GM12878 (cell line): ENCODE measurements around the gene PPP2R2D. TPM values are rescaled to one million over a fixed set of nuclear protein-coding genes. Genes with fewer than 3 reads are reported as not detected.

Experiments
- ATAC-seq: fragments of 200-7000 bp; cut with Tn5 transposase; 3 replicates; pipeline ENCODE4 v1.9.1; 2020; ENCODE audit warnings: mild to moderate bottlenecking, moderate library complexity
- BruUV-seq: library from RNA; stranded (reverse); fragments of 400-500 nt; replicated peaks from 2 replicates; lab custom pipeline; 2021; lab: Mats Ljungman, UMichigan
- CTCF ChIA-PET: fragments of 300-600 bp; sonication (Branson Sonifier 250); formaldehyde crosslinking; extraction: SDS; loops from one replicate; lab custom pipeline; 2021; ENCODE audit warnings: inconsistent platforms; lab: Yijun Ruan, JAX
- POLR2A ChIA-PET: fragments of 350-600 bp; formaldehyde crosslinking; extraction: SDS; loops from one replicate; lab custom pipeline; 2021; ENCODE audit warnings: inconsistent platforms; lab: Charles Lee
- RAD21 ChIA-PET: fragments of 300-600 bp; sonication (Branson Sonifier 250); formaldehyde crosslinking; loops from one replicate; lab custom pipeline; 2023; ENCODE audit warnings: antibody characterized with exemption; ENCODE audit not compliant: unreplicated experiment; lab: Charles Lee
- SMC1A ChIA-PET: fragments of 300-600 bp; sonication (Branson Sonifier 250); formaldehyde crosslinking; loops from one replicate; lab custom pipeline; 2023; ENCODE audit not compliant: unreplicated experiment, uncharacterized antibody; lab: Charles Lee
- DNase-seq: peaks from one replicate; pipeline ENCODE4 v3.0.0-alpha.2; 2011; ENCODE audit warnings: low read depth, low spot score
- FAIRE-seq: peaks from 3 replicates; lab custom pipeline; 2011; peaks lifted over from hg19 to GRCh38; lab: Jason Lieb, UNC
- H2AFZ ChIP-seq: 2 replicates; pipeline ENCODE4 v1.6.0; 2011; ENCODE audit warnings: low read depth, low read length, control low read depth; ENCODE audit not compliant: control insufficient read depth
- H3K27ac ChIP-seq: 2 replicates; pipeline ENCODE4 v1.5.1; 2011; ENCODE audit warnings: control low read depth; ENCODE audit not compliant: control insufficient read depth, insufficient read depth
- H3K27me3 ChIP-seq, 2 experiments: replicated peaks in 1 of 2; 2 replicates each; pipeline versions ENCODE4 v1.6.0 to v1.6.1; 2011; ENCODE audit warnings: low read length in 1 of 2; ENCODE audit not compliant: control insufficient read depth in 2 of 2, insufficient read depth in 2 of 2
- H3K36me3 ChIP-seq, 2 experiments: 2 replicates each; pipeline ENCODE4 v1.5.1; 2011; ENCODE audit warnings: low read length in 1 of 2; ENCODE audit not compliant: control insufficient read depth in 2 of 2, insufficient read depth in 2 of 2
- H3K4me1 ChIP-seq: 2 replicates; pipeline ENCODE4 v1.6.1; 2011; ENCODE audit warnings: mild to moderate bottlenecking, low read length, moderate library complexity, mixed read lengths; ENCODE audit not compliant: control insufficient read depth, insufficient read depth
- H3K4me2 ChIP-seq: 2 replicates; pipeline ENCODE4 v1.6.0; 2011; ENCODE audit warnings: control low read depth; ENCODE audit not compliant: control insufficient read depth, insufficient read depth
- H3K4me3 ChIP-seq: fragments of 200-600 bp; sonication (generic); 2 replicates; pipeline ENCODE4 v1.5.1; 2016
- H3K79me2 ChIP-seq: 2 replicates; pipeline ENCODE4 v1.6.0; 2011; ENCODE audit warnings: low read length; ENCODE audit not compliant: control insufficient read depth, insufficient read depth
- H3K9ac ChIP-seq: 2 replicates; pipeline ENCODE4 v1.8.0; 2011; ENCODE audit warnings: low read length, control low read depth, mixed read lengths; ENCODE audit not compliant: control insufficient read depth, insufficient read depth
- H3K9me3 ChIP-seq: replicated peaks from 3 replicates; pipeline ENCODE4 v1.5.1; 2011; ENCODE audit warnings: mild to moderate bottlenecking, low read length; ENCODE audit not compliant: control insufficient read depth, insufficient read depth
- H4K20me1 ChIP-seq: 2 replicates; pipeline ENCODE4 v1.6.0; 2011; ENCODE audit not compliant: control insufficient read depth, insufficient read depth
- ASH2L ChIP-seq: fragments of 300-600, 200-600 bp; sonication (generic); IDR thresholded peaks from 2 replicates; pipeline ENCODE4 v1.6.1; 2017; ENCODE audit warnings: low read depth, mild to moderate bottlenecking, borderline replicate concordance
- ATF7 ChIP-seq: fragments of 450-650 bp; IDR thresholded peaks from 2 replicates; pipeline ENCODE4 v1.6.1; 2016; ENCODE audit warnings: low read depth, mild to moderate bottlenecking
- BACH1 ChIP-seq: fragments of 450-650 bp; IDR thresholded peaks from 2 replicates; pipeline ENCODE4 v1.6.1; 2017; ENCODE audit warnings: mild to moderate bottlenecking, borderline replicate concordance
- CBX3 ChIP-seq: fragments of 200-600 bp; sonication (generic); IDR thresholded peaks from 2 replicates; pipeline ENCODE4 v1.6.1; 2016; ENCODE audit warnings: low read depth, borderline replicate concordance
- EED ChIP-seq: sonication (generic); IDR thresholded peaks from 2 replicates; pipeline ENCODE4 v1.6.1; 2016; ENCODE audit warnings: antibody characterized with exemption, low read depth
- JUND ChIP-seq: IDR thresholded peaks from 2 replicates; pipeline ENCODE4 v1.6.1; 2012; ENCODE audit warnings: low read depth, mild to moderate bottlenecking, low read length, improper control_type of control experiment, moderate library complexity
- MEF2A ChIP-seq: IDR thresholded peaks from 2 replicates; pipeline ENCODE4 v1.6.1; 2011; ENCODE audit warnings: low read depth, mild to moderate bottlenecking, low read length, moderate library complexity; ENCODE audit not compliant: insufficient read depth
- NFYB ChIP-seq: IDR thresholded peaks from 2 replicates; pipeline ENCODE4 v1.6.1; 2011; ENCODE audit warnings: low read depth, mild to moderate bottlenecking, low read length, improper control_type of control experiment, moderate library complexity; ENCODE audit not compliant: insufficient read depth
- RELA ChIP-seq: fragments of 450-650 bp; IDR thresholded peaks from 2 replicates; pipeline ENCODE4 v1.8.0; 2014; ENCODE audit warnings: borderline replicate concordance; ENCODE audit not compliant: partially characterized antibody
- TARDBP ChIP-seq: IDR thresholded peaks from 2 replicates; pipeline ENCODE4 v1.6.1; 2016; ENCODE audit warnings: borderline replicate concordance
- ZZZ3 ChIP-seq: IDR thresholded peaks from 2 replicates; pipeline ENCODE4 v1.6.1; 2011; ENCODE audit warnings: low read depth; ENCODE audit not compliant: control insufficient read depth, insufficient read length
- WGBS: methylation state at CpG from one replicate; pipeline ENCODE4 v1.1.6; 2016; ENCODE audit warnings: low lambda C conversion rate; ENCODE audit not compliant: insufficient replicate concordance, insufficient coverage; ENCODE audit errors: missing lambda C conversion rate; 5-methylcytosine and 5-hydroxymethylcytosine counted together
- in situ Hi-C: fragments of 300-500 bp; cut with MboI; formaldehyde crosslinking; loops from 9 replicates; pipeline ENCODE4 v1.14.3; 2018; ENCODE audit warnings: mixed read lengths
- intact Hi-C: fragments of 100-400 bp; cut with micrococcal nuclease; formaldehyde crosslinking; loops from one replicate; pipeline ENCODE4 v1.14.2; 2022; ENCODE audit not compliant: unreplicated experiment
- polyA plus RNA-seq, 11 experiments: library from polyadenylated mRNA; depleted of rRNA in 4 of 11; unstranded in 6 of 11; stranded (reverse) in 5 of 11; fragments of >200 nt; fragmentation: Nextera tagmentation in 4 of 11; fragmentation: Illumina TruSeq in 1 of 11; extraction: Ambion mirVana in 4 of 11; extraction: Trizol in 1 of 11; gene quantifications; 1 replicate in 1 of 11; 2 replicates in 10 of 11; pipeline versions ENCODE4 v1.2.1 to v1.2.3, GENCODE V29; 2011 to 2016; ENCODE audit warnings: inconsistent platforms in 2 of 11, missing spikeins in 2 of 11, low read depth in 1 of 11
- total RNA-seq, 4 experiments: library from RNA; depleted of rRNA in 3 of 4; stranded (reverse); fragments of >200 nt in 3 of 4; fragmentation: Illumina TruSeq in 1 of 4; extraction: Trizol in 1 of 4; gene quantifications; 2 replicates each; pipeline versions ENCODE4 v1.2.1 to v1.2.3, GENCODE V29; 2013 to 2021
- TF ChIP-seq, protein P1 (sequence below): fragments of 450-650 bp; conservative IDR thresholded peaks from 2 replicates; pipeline ENCODE4 v1.6.1; 2017; ENCODE audit warnings: mild to moderate bottlenecking, moderate library complexity
- TF ChIP-seq, protein P2 (sequence below): IDR thresholded peaks from 2 replicates; pipeline ENCODE4 v1.6.1; 2012; ENCODE audit warnings: low read depth, low read length, improper control_type of control experiment

The PPP2R2D gene
- total and polyA plus RNA-seq, 10 of the 15 experiments (the other 5 are each of a cell fraction or from before 2014, with no cell fraction given), result 2.8 to 41.9 (median 21.8) TPM

DNA sequence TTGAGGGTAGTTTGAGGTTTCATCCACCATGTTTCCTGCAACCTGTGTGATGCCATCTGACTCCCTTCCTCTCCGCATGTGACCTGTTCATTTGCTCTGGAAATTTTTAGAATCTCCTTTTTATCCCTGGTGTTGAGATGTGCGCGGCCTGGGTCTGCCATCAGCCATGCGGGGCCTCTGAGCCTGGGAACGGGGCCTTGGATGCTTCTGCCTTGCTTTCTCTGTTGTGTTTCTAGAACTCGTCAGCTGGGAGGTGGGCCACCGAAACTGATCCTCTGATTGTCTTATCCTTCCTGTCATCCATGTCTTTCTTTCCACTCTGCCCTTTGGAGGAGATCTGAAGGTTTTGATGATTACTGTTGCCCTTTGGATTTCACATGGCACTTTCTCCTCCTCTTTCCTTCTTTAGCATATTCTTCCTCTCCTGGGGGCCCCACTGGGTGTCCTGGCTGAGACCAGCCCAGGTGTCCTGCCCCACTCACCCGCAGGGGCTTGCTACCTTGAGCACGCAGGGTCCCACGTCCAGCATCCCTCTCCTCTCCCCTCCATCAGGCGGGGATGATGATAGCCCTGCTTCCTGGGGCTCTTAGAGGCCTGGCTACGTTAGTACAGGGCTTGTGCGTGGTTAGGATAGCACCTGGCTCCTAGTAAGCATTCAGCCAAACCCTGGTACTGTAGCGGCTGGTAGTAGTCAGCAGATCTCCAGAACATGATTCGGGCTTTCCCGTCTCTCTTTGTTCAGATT lies 29.9 kb downstream of the PPP2R2D start:
- Histone ChIP-seq H4K20me1 (peaks cover 4% of the 10 kb centered on the region; the same call in 1 of the 2 replicates), H3K9me3 (no peaks in the 10 kb centered on the region; the same call in 2 of the 3 replicates), H3K27me3 (no peaks in the 10 kb centered on the region), H3K36me3 (peaks cover 8 to 13% of the 10 kb centered on the region in 2 experiments; a peak in 3 of 4 replicates), H2AFZ (no peak overlapping the region), H3K9ac (no peak overlapping the region), H3K27ac (no peak overlapping the region), H3K4me1 (peaks cover 25% of the 10 kb centered on the region), H3K4me2 (no peak overlapping the region), H3K79me2 (peaks cover 58% of the 10 kb centered on the region), H3K4me3 (no peak overlapping the region)
- ChIA-PET CTCF (no interaction called here), SMC1A (no interaction called here), RAD21 (no interaction called here), POLR2A (no interaction called here)
- intact Hi-C loops (no loop called here), in situ Hi-C loops (no loop called here)
- 98% methylated on average over 16 of the region's 16 CpGs for WGBS
- BruUV-seq, result no TSS peak
- no peak for FAIRE-seq
- TF ChIP-seq CBX3 (no peak), ATF7 (no peak)
- no peak for ATAC-seq
- no peak for DNase-seq

DNA sequence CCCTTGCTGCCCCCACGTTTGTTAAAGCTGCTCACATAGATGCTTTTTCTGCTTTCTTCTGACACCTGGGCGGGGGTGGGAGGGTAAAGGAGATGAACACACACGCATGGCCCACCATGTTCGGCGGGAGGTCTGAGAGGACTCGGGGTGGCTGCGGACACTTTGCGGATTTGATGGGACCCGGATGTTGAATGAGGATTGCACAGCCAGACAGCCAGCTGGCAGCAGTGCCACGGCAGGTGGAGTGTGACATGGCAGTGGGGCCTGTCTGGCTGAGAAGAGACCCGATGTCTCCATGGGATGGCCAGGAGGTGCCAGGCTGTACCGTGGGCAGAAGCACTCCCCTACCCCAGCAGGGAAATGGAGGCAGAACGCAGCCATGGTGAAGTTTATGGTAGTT lies 31.2 kb downstream of the PPP2R2D start:
- in situ Hi-C loops, result no loop called here
- CTCF ChIA-PET, result no interaction called here
- H3K4me1 ChIP-seq, result peaks cover 25% of the 10 kb centered on the region

More for the DNA sequence above, 31.2 kb downstream of the PPP2R2D start:
- TF ChIP-seq NFYB (no peak), EED (no peak), RELA (no peak), TARDBP (no peak), BACH1 (no peak), MEF2A (no peak), ZZZ3 (no peak), ASH2L (no peak), JUND (no peak)
- TF ChIP-seq, protein P1, sequence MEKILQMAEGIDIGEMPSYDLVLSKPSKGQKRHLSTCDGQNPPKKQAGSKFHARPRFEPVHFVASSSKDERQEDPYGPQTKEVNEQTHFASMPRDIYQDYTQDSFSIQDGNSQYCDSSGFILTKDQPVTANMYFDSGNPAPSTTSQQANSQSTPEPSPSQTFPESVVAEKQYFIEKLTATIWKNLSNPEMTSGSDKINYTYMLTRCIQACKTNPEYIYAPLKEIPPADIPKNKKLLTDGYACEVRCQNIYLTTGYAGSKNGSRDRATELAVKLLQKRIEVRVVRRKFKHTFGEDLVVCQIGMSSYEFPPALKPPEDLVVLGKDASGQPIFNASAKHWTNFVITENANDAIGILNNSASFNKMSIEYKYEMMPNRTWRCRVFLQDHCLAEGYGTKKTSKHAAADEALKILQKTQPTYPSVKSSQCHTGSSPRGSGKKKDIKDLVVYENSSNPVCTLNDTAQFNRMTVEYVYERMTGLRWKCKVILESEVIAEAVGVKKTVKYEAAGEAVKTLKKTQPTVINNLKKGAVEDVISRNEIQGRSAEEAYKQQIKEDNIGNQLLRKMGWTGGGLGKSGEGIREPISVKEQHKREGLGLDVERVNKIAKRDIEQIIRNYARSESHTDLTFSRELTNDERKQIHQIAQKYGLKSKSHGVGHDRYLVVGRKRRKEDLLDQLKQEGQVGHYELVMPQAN, result no peak
- TF ChIP-seq, protein P2, sequence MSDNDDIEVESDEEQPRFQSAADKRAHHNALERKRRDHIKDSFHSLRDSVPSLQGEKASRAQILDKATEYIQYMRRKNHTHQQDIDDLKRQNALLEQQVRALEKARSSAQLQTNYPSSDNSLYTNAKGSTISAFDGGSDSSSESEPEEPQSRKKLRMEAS, result no peak
- H3K36me3 ChIP-seq, result peaks cover 8 to 14% of the 10 kb centered on the region in 2 experiments; a peak in 3 of 4 replicates
- peaks cover 4% of the 10 kb centered on the region; the same call in 1 of the 2 replicates for H4K20me1 ChIP-seq
- no peak overlapping the region for H3K9ac ChIP-seq
- intact Hi-C loops, result no loop called here
- no peak overlapping the region for H3K27ac ChIP-seq
- FAIRE-seq (no peak), ATAC-seq (no peak), DNase-seq (no peak)
- peaks cover 46% of the 10 kb centered on the region for H3K79me2 ChIP-seq
- no peak overlapping the region for H3K4me3 ChIP-seq
- ChIA-PET SMC1A (no interaction called here), RAD21 (no interaction called here), POLR2A (no interaction called here)
- no TSS peak for BruUV-seq
- H3K9me3 ChIP-seq, result no peaks in the 10 kb centered on the region
- WGBS, result 91% methylated on average over 13 of the region's 13 CpGs
- no peak overlapping the region for H2AFZ ChIP-seq
- H3K27me3 ChIP-seq, result no peaks in the 10 kb centered on the region
- no peak overlapping the region for H3K4me2 ChIP-seq
